GM12801 (cell line): ENCODE measurements around the gene ZFYVE21.

Experiments
- CTCF ChIP-seq: IDR thresholded peaks from one replicate; pipeline ENCODE4 v1.5.1; 2011; ENCODE audit warnings: control low read depth; ENCODE audit not compliant: insufficient read length; ENCODE audit errors: extremely low read depth

The ZFYVE21 gene

GRCh38 chr14:103729496-103730448, 14.2 kb downstream of the ZFYVE21 start:
- no peak for TF ChIP-seq CTCF

GRCh38 chr14:103730490-103731035, 15.0 kb downstream of the ZFYVE21 start:
- no peak for TF ChIP-seq CTCF

- TF ChIP-seq CTCF, result no peak
Measured at GRCh38 chr14:103731481-103731880, 15.9 kb downstream of the ZFYVE21 start.

- TF ChIP-seq CTCF, result no peak
Measured at GRCh38 chr14:103731916-103732867, 16.6 kb downstream of the ZFYVE21 start.

- no peak for TF ChIP-seq CTCF
Measured at GRCh38 chr14:103732868-103733620, 17.4 kb downstream of the ZFYVE21 start.

- TF ChIP-seq CTCF, result no peak
Measured at GRCh38 chr14:103733651-103734050, 18.0 kb downstream of the ZFYVE21 start.
